ENCODE data around the gene BASP1. TPM values are rescaled to one million over a fixed set of nuclear protein-coding genes. Genes with fewer than 3 reads are reported as not detected.
A peak's percentile ranks its signal among the peaks of the same experiment; 100 is the strongest.

Gene BASP1
- total and polyA plus RNA-seq, 7 experiments from 2014 or later = 0.23 to 9.6 (median 1.2) TPM; not detected in 1

DNA sequence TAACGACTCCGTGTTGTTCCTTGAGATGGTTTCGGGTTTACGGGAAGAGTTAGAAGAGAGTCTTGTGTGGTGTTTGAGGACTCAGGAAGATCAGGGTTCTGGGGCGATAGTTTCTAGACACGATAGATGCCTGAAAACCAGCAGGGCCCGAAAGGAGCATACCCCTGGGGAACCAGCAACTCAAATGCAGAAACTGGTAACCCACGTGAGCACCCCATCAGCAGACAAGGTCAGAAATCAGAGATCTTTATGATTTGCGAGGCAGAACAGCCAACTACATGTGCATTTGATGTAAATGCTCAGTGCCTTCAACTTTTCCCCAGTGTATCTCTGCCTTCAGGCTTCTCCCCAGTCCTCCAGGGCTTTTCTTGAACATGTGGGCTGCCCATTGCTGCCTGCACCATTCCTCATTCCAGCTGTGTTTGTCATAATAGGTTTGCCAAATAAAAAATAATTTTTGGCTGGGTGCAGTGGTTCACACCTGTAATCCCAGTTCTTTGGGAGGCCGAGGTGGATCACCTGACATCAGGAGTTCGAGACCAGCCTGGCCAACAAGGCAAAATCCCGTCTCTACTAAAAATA lies 75.1 kb downstream of the BASP1 start:
- ChIA-PET POLR2A (no interaction called here), CTCF (no interaction called here)
- H3K27ac ChIP-seq (ENCODE audit: low read depth, low read length) = no peak overlapping the region
- Mint-ChIP-seq H3K4me1 (peaks cover 0 to 2% (median 0%) of the 10 kb centered on the region in 7 donors), H3K27ac (no peak overlapping the region), H3K9me3 (peaks cover 3 to 14% (median 7%) of the 10 kb centered on the region in 11 donors), H3K4me3 (no peak overlapping the region), H3K36me3 (no peaks in the 10 kb centered on the region), H3K27me3 (no peaks in the 10 kb centered on the region)
- no peaks in the 10 kb centered on the region for H3K4me1 ChIP-seq (ENCODE audit: control insufficient read depth in 2 of 2, insufficient read depth in 2 of 2, low read length in 2 of 2)
- intact Hi-C loops (cut with micrococcal nuclease) = no loop called here
- DNase-seq (no peak), ATAC-seq (no peak)
- no peaks in the 10 kb centered on the region for H3K36me3 ChIP-seq (ENCODE audit: control insufficient read depth in 2 of 3, insufficient read depth in 3 of 3, low read length in 3 of 3)
- H3K4me3 ChIP-seq (ENCODE audit: low read length) = no peak overlapping the region
- no peaks in the 10 kb centered on the region for H3K27me3 ChIP-seq (ENCODE audit: control insufficient read depth in 2 of 2, insufficient read depth in 2 of 2, low read length in 2 of 2)
- no peaks in the 10 kb centered on the region for H3K9me3 ChIP-seq (ENCODE audit: control insufficient read depth in 2 of 3, low read length in 3 of 3)

DNA sequence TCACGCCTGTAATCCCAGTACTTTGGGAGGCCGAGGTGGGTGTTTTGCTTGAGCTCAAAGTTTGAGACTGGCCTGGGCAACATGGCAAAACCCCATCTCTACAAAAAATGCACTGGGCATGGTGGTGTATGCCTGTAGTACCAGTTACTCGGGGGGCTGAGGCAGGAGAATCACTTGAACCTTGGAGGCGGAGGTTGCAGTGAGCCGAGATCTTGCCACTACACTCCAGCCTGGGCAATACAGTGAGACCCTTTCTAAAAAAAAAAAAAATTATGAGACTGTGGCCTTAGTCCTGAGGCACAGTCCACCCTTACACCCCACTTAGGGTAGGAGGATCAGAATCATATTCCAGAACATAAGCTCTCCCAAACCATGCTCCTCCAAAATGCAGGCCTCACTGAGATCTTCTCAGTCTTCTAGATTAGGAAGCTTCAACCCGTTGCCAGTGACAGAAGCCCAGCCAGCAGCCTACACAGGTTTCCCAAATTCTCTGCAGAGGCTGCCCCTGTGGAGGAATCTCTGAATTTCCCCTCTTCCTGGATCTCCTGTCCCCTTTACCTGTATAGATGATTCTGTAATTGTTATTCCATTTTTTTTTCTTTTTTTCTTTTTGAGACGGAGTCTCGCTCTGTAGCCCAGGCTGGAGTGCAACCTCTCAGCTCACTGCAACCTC lies 77.3 kb downstream of the BASP1 start:
- CTCF ChIA-PET = no interaction called here
- H3K4me3 ChIP-seq (ENCODE audit: low read length) = no peak overlapping the region
- no peak overlapping the region for H3K27ac ChIP-seq (ENCODE audit: low read depth, low read length)
- Mint-ChIP-seq H3K4me3 (no peak overlapping the region), H3K4me1 (no peaks in the 10 kb centered on the region), H3K27ac (no peak overlapping the region), H3K27me3 (peaks cover 0 to 5% (median 0%) of the 10 kb centered on the region in 5 donors), H3K36me3 (no peaks in the 10 kb centered on the region), H3K9me3 (peaks cover 0 to 13% (median 2%) of the 10 kb centered on the region in 11 donors)
- intact Hi-C loops (cut with micrococcal nuclease) = no loop called here
- no peak for ATAC-seq
- no peaks in the 10 kb centered on the region for H3K27me3 ChIP-seq (ENCODE audit: control insufficient read depth in 2 of 2, insufficient read depth in 2 of 2, low read length in 2 of 2)
- POLR2A ChIA-PET = no interaction called here
- H3K9me3 ChIP-seq (ENCODE audit: control insufficient read depth in 2 of 3, low read length in 3 of 3) = no peaks in the 10 kb centered on the region
- no peaks in the 10 kb centered on the region for H3K36me3 ChIP-seq (ENCODE audit: control insufficient read depth in 2 of 3, insufficient read depth in 3 of 3, low read length in 3 of 3)
- no peaks in the 10 kb centered on the region for H3K4me1 ChIP-seq (ENCODE audit: control insufficient read depth in 2 of 2, insufficient read depth in 2 of 2, low read length in 2 of 2)
- DNase-seq = no peak

DNA sequence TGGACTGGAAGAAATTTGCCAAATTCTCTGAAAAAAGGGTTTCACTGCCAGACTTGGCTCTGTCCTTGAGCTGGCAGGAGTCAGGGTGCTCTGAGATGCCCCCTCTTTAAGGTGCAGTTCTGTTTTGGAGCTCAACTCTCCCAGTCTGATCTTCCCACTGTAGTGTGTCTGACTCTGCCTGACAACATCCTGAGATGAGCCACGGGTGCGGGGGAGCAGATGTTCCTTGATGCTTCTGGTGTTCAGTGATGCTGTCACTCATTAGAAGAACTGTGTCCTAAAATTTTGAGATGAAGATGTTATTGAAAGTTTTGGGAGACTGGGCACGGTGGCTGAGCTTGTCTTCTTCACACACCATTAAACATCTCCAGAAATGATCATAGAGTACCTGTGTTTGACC lies 78.2 kb downstream of the BASP1 start:
- ATAC-seq (no peak), DNase-seq (no peak)
- H3K4me1 ChIP-seq (ENCODE audit: control insufficient read depth in 2 of 2, insufficient read depth in 2 of 2, low read length in 2 of 2) = no peaks in the 10 kb centered on the region
- H3K4me1 Mint-ChIP-seq = no peaks in the 10 kb centered on the region
- no peaks in the 10 kb centered on the region for H3K27me3 ChIP-seq (ENCODE audit: control insufficient read depth in 2 of 2, insufficient read depth in 2 of 2, low read length in 2 of 2)
- H3K27ac ChIP-seq (ENCODE audit: low read depth, low read length) = no peak overlapping the region
- no peak overlapping the region for H3K4me3 ChIP-seq (ENCODE audit: low read length)
- no peaks in the 10 kb centered on the region for H3K9me3 ChIP-seq (ENCODE audit: control insufficient read depth in 2 of 3, low read length in 3 of 3)
- no peak overlapping the region for H3K27ac Mint-ChIP-seq
- H3K36me3 Mint-ChIP-seq = no peaks in the 10 kb centered on the region
- peaks cover 0 to 5% (median 0%) of the 10 kb centered on the region in 5 donors for H3K27me3 Mint-ChIP-seq
- H3K36me3 ChIP-seq (ENCODE audit: control insufficient read depth in 2 of 3, insufficient read depth in 3 of 3, low read length in 3 of 3) = no peaks in the 10 kb centered on the region
- intact Hi-C loops (cut with micrococcal nuclease) = no loop called here
- peaks cover 0 to 8% (median 0%) of the 10 kb centered on the region in 11 donors for H3K9me3 Mint-ChIP-seq
- CTCF ChIA-PET = no interaction called here
- H3K4me3 Mint-ChIP-seq = no peak overlapping the region
- POLR2A ChIA-PET = no interaction called here

DNA sequence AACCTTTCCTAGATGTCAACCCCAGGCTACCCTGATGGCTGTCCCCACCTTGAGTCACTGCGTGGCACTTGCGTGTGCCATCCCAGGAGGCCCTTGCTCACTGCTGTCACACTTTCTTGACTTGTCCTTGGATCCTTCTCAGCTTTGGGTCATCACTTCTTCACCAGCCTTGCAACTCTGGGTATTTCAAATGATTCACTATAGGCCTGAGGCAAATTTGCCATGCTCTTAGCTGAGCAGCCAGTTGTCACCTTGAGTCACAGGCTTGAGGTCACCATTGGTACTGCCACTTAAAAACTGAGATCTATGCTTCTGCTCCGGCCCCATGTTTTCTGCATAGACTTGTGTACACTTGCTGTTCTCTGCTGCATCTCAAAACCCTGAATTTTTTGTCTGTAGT lies 84.7 kb downstream of the BASP1 start:
- no peak overlapping the region for H3K27ac ChIP-seq (ENCODE audit: low read depth, low read length)

DNA sequence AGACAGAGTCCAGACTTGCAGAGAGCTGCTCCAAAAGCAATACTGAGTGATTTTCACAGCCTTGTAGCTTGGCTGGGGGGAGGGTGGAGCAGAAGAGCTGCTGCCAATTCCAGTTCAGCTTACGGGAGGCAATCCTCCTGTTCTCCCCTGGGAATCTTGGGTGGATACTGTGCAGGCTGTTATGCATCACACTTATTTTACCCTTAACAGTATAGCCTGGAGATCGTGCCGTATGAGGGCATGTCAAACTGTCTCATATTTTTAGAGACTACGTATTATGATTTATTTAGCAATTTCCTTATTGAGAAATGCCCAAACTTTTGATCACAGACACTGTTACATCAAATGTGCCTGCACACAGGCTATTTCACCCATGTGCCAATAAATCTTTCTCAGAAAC lies 85.2 kb downstream of the BASP1 start:
- Mint-ChIP-seq H3K4me3 (no peak overlapping the region), H3K36me3 (no peaks in the 10 kb centered on the region), H3K27ac (no peak overlapping the region), H3K27me3 (peaks cover 0 to 8% (median 0%) of the 10 kb centered on the region in 5 donors), H3K4me1 (no peaks in the 10 kb centered on the region), H3K9me3 (peaks cover 0 to 12% (median 3%) of the 10 kb centered on the region in 11 donors)
- peak; percentile 60 for ATAC-seq
- H3K36me3 ChIP-seq (ENCODE audit: control insufficient read depth in 2 of 3, insufficient read depth in 3 of 3, low read length in 3 of 3) = no peaks in the 10 kb centered on the region
- no peaks in the 10 kb centered on the region for H3K4me1 ChIP-seq (ENCODE audit: control insufficient read depth in 2 of 2, insufficient read depth in 2 of 2, low read length in 2 of 2)
- ChIA-PET POLR2A (no interaction called here), CTCF (no interaction called here)
- H3K27me3 ChIP-seq (ENCODE audit: control insufficient read depth in 2 of 2, insufficient read depth in 2 of 2, low read length in 2 of 2) = no peaks in the 10 kb centered on the region
- DNase-seq = no peak
- no peaks in the 10 kb centered on the region for H3K9me3 ChIP-seq (ENCODE audit: control insufficient read depth in 2 of 3, low read length in 3 of 3)
- H3K27ac ChIP-seq (ENCODE audit: low read depth, low read length) = no peak overlapping the region
- no peak overlapping the region for H3K4me3 ChIP-seq (ENCODE audit: low read length)
- intact Hi-C loops (cut with micrococcal nuclease) = no loop called here

More for the DNA sequence above, 84.7 kb downstream of the BASP1 start:
- Mint-ChIP-seq H3K36me3 (no peaks in the 10 kb centered on the region), H3K27me3 (peaks cover 0 to 5% (median 0%) of the 10 kb centered on the region in 5 donors), H3K9me3 (peaks cover 0 to 8% (median 0%) of the 10 kb centered on the region in 11 donors), H3K4me1 (no peaks in the 10 kb centered on the region), H3K4me3 (no peak overlapping the region), H3K27ac (no peak overlapping the region)
- H3K4me1 ChIP-seq (ENCODE audit: control insufficient read depth in 2 of 2, insufficient read depth in 2 of 2, low read length in 2 of 2) = no peaks in the 10 kb centered on the region
- ATAC-seq = peak; percentile 69
- ChIA-PET CTCF (no interaction called here), POLR2A (no interaction called here)
- intact Hi-C loops (cut with micrococcal nuclease) = no loop called here
- H3K4me3 ChIP-seq (ENCODE audit: low read length) = no peak overlapping the region
- no peak for DNase-seq
- no peaks in the 10 kb centered on the region for H3K9me3 ChIP-seq (ENCODE audit: control insufficient read depth in 2 of 3, low read length in 3 of 3)
- no peaks in the 10 kb centered on the region for H3K36me3 ChIP-seq (ENCODE audit: control insufficient read depth in 2 of 3, insufficient read depth in 3 of 3, low read length in 3 of 3)
- no peaks in the 10 kb centered on the region for H3K27me3 ChIP-seq (ENCODE audit: control insufficient read depth in 2 of 2, insufficient read depth in 2 of 2, low read length in 2 of 2)

DNA sequence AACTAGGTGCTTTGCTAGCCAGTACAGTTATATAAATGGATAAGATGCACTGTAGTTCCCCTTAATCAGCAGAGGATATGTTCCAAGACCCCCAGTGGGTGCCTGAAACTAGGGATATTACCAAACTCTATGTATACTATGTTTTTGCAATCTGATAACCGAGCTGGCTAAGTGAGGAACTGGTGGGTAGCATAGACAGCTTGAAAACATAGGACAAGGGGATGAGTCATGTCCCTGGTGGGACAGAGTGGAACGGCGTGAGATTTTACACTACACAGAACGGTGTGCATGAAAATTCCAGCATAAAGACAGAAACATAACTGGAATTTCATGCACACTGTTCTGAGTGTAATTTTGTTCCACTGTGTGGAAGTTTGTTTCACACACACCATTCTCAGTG lies 86.9 kb downstream of the BASP1 start:
- Histone ChIP-seq H3K36me3 (ENCODE audit: control insufficient read depth in 2 of 3, insufficient read depth in 3 of 3, low read length in 3 of 3) (no peaks in the 10 kb centered on the region), H3K27me3 (ENCODE audit: control insufficient read depth in 2 of 2, insufficient read depth in 2 of 2, low read length in 2 of 2) (no peaks in the 10 kb centered on the region), H3K9me3 (ENCODE audit: control insufficient read depth in 2 of 3, low read length in 3 of 3) (no peaks in the 10 kb centered on the region), H3K27ac (ENCODE audit: low read depth, low read length) (no peak overlapping the region), H3K4me1 (ENCODE audit: control insufficient read depth in 2 of 2, insufficient read depth in 2 of 2, low read length in 2 of 2) (no peaks in the 10 kb centered on the region), H3K4me3 (ENCODE audit: low read length) (no peak overlapping the region)
- Mint-ChIP-seq H3K27me3 (peaks cover 0 to 3% (median 0%) of the 10 kb centered on the region in 5 donors), H3K9me3 (peaks cover 0 to 11% (median 3%) of the 10 kb centered on the region in 11 donors), H3K27ac (no peak overlapping the region), H3K36me3 (no peaks in the 10 kb centered on the region), H3K4me3 (no peak overlapping the region), H3K4me1 (no peaks in the 10 kb centered on the region)
- intact Hi-C loops (cut with micrococcal nuclease) = no loop called here
- DNase-seq = no peak
- ChIA-PET CTCF (no interaction called here), POLR2A (no interaction called here)
- ATAC-seq = peak; percentile 46

DNA sequence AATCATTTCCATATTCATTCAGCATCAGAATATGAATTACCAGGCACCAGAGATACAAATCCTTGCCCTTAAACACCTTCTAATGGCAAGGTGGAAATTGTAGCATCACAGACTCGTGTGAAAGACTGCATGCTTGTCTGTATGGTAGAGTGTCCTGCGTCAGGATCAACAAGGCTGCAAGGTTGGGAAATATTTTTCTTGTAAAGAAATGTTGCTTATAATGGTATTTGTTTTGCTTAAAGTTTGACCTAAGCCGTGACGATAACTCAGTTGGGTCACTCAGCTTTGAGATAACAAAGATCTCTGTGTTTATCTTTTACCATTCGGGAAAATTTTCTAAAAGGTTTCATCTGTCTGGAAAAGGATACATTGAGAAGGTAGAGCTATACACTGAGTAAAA lies 87.6 kb downstream of the BASP1 start:
- Mint-ChIP-seq H3K4me3 (no peak overlapping the region), H3K27me3 (peaks cover 0 to 3% (median 0%) of the 10 kb centered on the region in 5 donors), H3K27ac (no peak overlapping the region), H3K4me1 (no peaks in the 10 kb centered on the region), H3K9me3 (peaks cover 0 to 12% (median 3%) of the 10 kb centered on the region in 11 donors), H3K36me3 (no peaks in the 10 kb centered on the region)
- DNase-seq (no peak), ATAC-seq (no peak)
- no peaks in the 10 kb centered on the region for H3K27me3 ChIP-seq (ENCODE audit: control insufficient read depth in 2 of 2, insufficient read depth in 2 of 2, low read length in 2 of 2)
- POLR2A ChIA-PET = no interaction called here
- no peaks in the 10 kb centered on the region for H3K9me3 ChIP-seq (ENCODE audit: control insufficient read depth in 2 of 3, low read length in 3 of 3)
- H3K36me3 ChIP-seq (ENCODE audit: control insufficient read depth in 2 of 3, insufficient read depth in 3 of 3, low read length in 3 of 3) = no peaks in the 10 kb centered on the region
- H3K27ac ChIP-seq (ENCODE audit: low read depth, low read length) = no peak overlapping the region
- H3K4me3 ChIP-seq (ENCODE audit: low read length) = no peak overlapping the region
- intact Hi-C loops (cut with micrococcal nuclease) = no loop called here
- no peaks in the 10 kb centered on the region for H3K4me1 ChIP-seq (ENCODE audit: control insufficient read depth in 2 of 2, insufficient read depth in 2 of 2, low read length in 2 of 2)
- CTCF ChIA-PET = no interaction called here

Measured in naive thymus-derived CD4-positive, alpha-beta T cell (primary cell).